ENCODE results near the gene SNTG2. TPM values are rescaled to one million over a fixed set of nuclear protein-coding genes. Genes with fewer than 3 reads are reported as not detected.
"Not testable (repeated sequence)": the region's sequence is repeated elsewhere in the genome, so short reads cannot be mapped to it uniquely, and the experiment has no call there.

The SNTG2 gene
- total RNA-seq, 1 donor from 2014 or later: 7.7 TPM

DNA sequence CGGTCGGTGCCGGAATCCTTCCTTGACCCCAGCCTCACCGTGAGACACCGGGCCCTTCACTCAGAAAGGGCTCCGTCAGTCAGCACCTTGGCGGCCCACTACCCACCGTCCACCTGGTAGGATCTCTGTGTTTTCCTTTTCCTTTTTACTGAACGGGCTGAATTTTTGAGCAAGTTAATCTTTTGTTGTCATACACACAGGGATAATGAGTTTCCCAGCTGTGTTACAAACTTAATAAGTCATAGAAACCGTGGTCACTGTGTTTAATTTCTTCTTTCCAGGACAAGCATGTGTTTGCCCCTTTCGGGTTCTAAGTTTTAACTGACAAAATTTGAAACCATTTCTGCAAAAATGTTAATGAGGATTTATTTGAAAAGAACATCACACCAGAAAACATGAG, 423.6 kb downstream of the SNTG2 start:
- no peak for DNase-seq
- Mint-ChIP-seq H3K27me3 (ENCODE audit: unreplicated experiment) (no peaks in the 10 kb centered on the region), H3K36me3 (ENCODE audit: unreplicated experiment) (no peaks in the 10 kb centered on the region), H3K27ac (ENCODE audit: unreplicated experiment) (no peak overlapping the region), H3K4me3 (ENCODE audit: unreplicated experiment) (no peak overlapping the region), H3K9me3 (ENCODE audit: unreplicated experiment) (no peaks in the 10 kb centered on the region), H3K4me1 (ENCODE audit: low read depth, unreplicated experiment) (peaks cover 5% of the 10 kb centered on the region)
- TF ChIP-seq, protein P1, sequence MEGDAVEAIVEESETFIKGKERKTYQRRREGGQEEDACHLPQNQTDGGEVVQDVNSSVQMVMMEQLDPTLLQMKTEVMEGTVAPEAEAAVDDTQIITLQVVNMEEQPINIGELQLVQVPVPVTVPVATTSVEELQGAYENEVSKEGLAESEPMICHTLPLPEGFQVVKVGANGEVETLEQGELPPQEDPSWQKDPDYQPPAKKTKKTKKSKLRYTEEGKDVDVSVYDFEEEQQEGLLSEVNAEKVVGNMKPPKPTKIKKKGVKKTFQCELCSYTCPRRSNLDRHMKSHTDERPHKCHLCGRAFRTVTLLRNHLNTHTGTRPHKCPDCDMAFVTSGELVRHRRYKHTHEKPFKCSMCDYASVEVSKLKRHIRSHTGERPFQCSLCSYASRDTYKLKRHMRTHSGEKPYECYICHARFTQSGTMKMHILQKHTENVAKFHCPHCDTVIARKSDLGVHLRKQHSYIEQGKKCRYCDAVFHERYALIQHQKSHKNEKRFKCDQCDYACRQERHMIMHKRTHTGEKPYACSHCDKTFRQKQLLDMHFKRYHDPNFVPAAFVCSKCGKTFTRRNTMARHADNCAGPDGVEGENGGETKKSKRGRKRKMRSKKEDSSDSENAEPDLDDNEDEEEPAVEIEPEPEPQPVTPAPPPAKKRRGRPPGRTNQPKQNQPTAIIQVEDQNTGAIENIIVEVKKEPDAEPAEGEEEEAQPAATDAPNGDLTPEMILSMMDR (IDR thresholded peaks at IDR 0.05; ENCODE audit: partially characterized antibody, unreplicated experiment): no peak

- no peaks in the 10 kb centered on the region for H3K36me3 Mint-ChIP-seq (ENCODE audit: unreplicated experiment)
- H3K4me1 Mint-ChIP-seq (ENCODE audit: low read depth, unreplicated experiment): peaks cover 5% of the 10 kb centered on the region
- DNase-seq: no peak
- no peak overlapping the region for H3K27ac Mint-ChIP-seq (ENCODE audit: unreplicated experiment)
- TF ChIP-seq, protein P1 (IDR thresholded peaks at IDR 0.05; ENCODE audit: partially characterized antibody, unreplicated experiment): no peak
- no peak overlapping the region for H3K4me3 Mint-ChIP-seq (ENCODE audit: unreplicated experiment)
- H3K27me3 Mint-ChIP-seq (ENCODE audit: unreplicated experiment): no peaks in the 10 kb centered on the region
- H3K9me3 Mint-ChIP-seq (ENCODE audit: unreplicated experiment): no peaks in the 10 kb centered on the region
These were observed 425.1 kb downstream of the SNTG2 start for GRCh38 chr2:1375794-1376193.

GRCh38 chr2:1377473-1377872, 426.8 kb downstream of the SNTG2 start:
- no peaks in the 10 kb centered on the region for H3K27me3 Mint-ChIP-seq (ENCODE audit: unreplicated experiment)
- H3K27ac Mint-ChIP-seq (ENCODE audit: unreplicated experiment): no peak overlapping the region
- TF ChIP-seq, protein P1 (IDR thresholded peaks at IDR 0.05; ENCODE audit: partially characterized antibody, unreplicated experiment): no peak
- no peaks in the 10 kb centered on the region for H3K36me3 Mint-ChIP-seq (ENCODE audit: unreplicated experiment)
- H3K4me1 Mint-ChIP-seq (ENCODE audit: low read depth, unreplicated experiment): no peaks in the 10 kb centered on the region
- H3K9me3 Mint-ChIP-seq (ENCODE audit: unreplicated experiment): no peaks in the 10 kb centered on the region
- DNase-seq: no peak
- H3K4me3 Mint-ChIP-seq (ENCODE audit: unreplicated experiment): no peak overlapping the region

DNA sequence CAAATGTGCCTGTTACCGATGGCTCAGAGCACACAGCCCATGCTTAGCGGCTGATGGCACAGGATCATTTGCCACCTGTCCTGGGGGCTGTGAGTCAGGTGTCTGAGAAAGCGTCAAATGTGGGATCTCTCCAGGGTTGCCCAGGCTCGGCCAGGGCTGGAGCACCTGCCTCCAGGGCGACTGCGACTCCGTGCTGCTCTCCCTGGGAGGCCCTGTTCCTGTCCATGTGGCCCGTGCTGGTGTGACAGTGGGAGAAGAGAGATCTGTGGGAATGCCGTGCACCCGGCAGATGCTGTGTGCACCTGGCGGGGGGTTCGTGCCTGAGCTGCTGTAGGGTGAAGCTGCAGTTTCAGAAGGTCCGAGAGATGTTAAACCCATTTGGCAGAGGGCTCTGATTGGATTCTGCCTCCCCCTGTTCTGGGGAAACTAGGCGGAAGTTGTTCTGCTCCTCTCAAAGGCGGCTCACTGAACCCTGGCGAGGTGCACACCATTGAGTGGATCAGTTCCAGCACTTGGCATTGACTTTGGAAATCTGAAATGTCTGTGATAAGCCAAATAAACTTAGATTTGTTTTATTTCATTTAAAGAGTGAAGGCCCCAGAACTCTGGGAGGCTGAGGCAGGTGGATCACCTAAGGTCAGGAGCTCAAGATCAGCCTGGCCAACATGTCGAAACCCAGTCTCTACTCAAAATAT, 428.0 kb downstream of the SNTG2 start:
- no peak overlapping the region for H3K27ac Mint-ChIP-seq (ENCODE audit: unreplicated experiment)
- H3K9me3 Mint-ChIP-seq (ENCODE audit: unreplicated experiment): no peaks in the 10 kb centered on the region
- TF ChIP-seq, protein P1 (IDR thresholded peaks at IDR 0.05; ENCODE audit: partially characterized antibody, unreplicated experiment): no peak
- no peak overlapping the region for H3K4me3 Mint-ChIP-seq (ENCODE audit: unreplicated experiment)
- H3K36me3 Mint-ChIP-seq (ENCODE audit: unreplicated experiment): no peaks in the 10 kb centered on the region
- H3K4me1 Mint-ChIP-seq (ENCODE audit: low read depth, unreplicated experiment): no peaks in the 10 kb centered on the region
- no peaks in the 10 kb centered on the region for H3K27me3 Mint-ChIP-seq (ENCODE audit: unreplicated experiment)
- no peak for DNase-seq

DNA sequence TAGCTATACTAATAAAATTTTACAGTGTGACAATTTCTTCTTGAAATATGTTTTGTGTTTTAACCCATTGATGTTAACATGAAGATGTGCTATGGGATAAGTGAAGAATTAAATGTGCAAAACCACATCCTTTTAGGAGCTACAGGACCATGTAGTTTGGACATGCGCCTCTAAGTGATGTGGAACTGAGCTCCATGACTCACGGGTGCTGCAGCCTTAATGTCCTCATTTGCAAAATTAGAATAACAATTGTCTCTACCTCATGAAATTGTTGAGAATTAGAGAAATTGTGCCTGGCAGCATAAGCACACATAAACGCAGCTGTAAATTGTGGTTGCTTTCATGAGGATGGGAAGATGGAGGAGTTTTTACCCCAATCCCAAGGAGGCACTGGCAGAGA, 431.0 kb downstream of the SNTG2 start:
- Mint-ChIP-seq H3K27me3 (ENCODE audit: unreplicated experiment) (no peaks in the 10 kb centered on the region), H3K36me3 (ENCODE audit: unreplicated experiment) (no peaks in the 10 kb centered on the region), H3K4me1 (ENCODE audit: low read depth, unreplicated experiment) (no peaks in the 10 kb centered on the region), H3K9me3 (ENCODE audit: unreplicated experiment) (no peaks in the 10 kb centered on the region), H3K27ac (ENCODE audit: unreplicated experiment) (no peak overlapping the region), H3K4me3 (ENCODE audit: unreplicated experiment) (no peak overlapping the region)
- TF ChIP-seq, protein P1 (IDR thresholded peaks at IDR 0.05; ENCODE audit: partially characterized antibody, unreplicated experiment): no peak
- no peak for DNase-seq

DNA sequence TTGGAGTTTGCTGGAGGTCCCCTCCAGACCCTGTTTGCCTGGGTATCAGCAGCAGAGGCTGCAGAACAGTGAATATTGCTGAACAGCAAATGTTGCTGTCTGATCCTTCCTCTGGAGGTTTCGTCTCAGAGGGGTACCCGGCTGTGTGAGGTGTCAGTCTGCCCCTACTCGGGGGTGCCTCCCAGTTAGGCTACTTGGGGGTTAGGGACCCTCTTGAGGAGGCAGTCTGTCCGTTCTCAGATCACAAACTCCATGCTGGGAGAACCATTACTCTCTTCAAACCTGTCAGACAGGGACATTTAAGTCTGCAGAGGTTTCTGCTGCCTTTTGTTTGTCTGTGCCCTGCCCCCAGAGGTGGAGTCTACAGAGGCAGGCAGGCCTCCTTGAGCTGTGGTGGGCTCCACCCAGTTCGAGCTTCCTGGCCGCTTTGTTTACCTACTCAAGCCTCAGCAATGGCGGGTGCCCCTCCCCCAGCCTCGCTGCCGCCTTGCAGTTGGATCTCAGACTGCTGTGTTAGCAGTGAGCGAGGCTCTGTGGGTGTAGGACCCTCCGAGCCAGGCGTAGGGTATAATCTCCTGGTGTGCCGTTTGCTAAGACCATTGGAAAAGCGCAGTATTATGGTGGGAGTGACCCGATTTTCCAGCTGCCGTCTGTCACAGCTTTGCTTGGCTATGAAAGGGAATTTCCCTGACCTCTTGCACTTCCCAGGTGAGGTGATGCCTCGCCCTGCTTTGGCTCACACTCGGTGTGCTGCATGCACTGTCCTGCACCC, 437.5 kb downstream of the SNTG2 start:
- not testable (repeated sequence) for H3K4me3 Mint-ChIP-seq (ENCODE audit: unreplicated experiment); DNase-seq; H3K4me1 Mint-ChIP-seq (ENCODE audit: low read depth, unreplicated experiment); H3K36me3 Mint-ChIP-seq (ENCODE audit: unreplicated experiment); H3K9me3 Mint-ChIP-seq (ENCODE audit: unreplicated experiment); H3K27ac Mint-ChIP-seq (ENCODE audit: unreplicated experiment); H3K27me3 Mint-ChIP-seq (ENCODE audit: unreplicated experiment)

DNA sequence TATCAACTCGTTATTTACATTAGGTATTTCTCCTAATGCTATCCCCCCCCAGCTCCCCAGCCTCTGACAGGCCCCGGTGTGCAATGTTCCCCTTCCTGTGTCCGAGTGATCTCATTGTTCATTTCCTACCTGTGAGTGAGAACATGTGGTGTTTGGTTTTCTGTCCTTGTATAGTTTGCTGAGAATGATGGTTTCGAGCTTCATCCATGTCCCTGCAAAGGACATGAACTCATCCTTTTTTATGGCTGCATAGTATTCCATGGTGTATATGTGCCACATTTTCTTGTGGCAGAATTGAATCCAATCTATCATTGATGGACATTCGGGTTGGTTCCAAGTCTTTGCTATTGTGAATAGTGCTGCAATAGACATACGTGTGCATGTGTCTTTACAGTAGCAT, 439.5 kb downstream of the SNTG2 start:
- DNase-seq; H3K27me3 Mint-ChIP-seq (ENCODE audit: unreplicated experiment); H3K4me1 Mint-ChIP-seq (ENCODE audit: low read depth, unreplicated experiment); H3K36me3 Mint-ChIP-seq (ENCODE audit: unreplicated experiment); H3K4me3 Mint-ChIP-seq (ENCODE audit: unreplicated experiment); H3K9me3 Mint-ChIP-seq (ENCODE audit: unreplicated experiment); H3K27ac Mint-ChIP-seq (ENCODE audit: unreplicated experiment): not testable (repeated sequence)

All from glutamatergic neuron (in vitro differentiated cells).